ENCODE data around the gene EPHA1.
A peak's percentile ranks its signal among the peaks of the same experiment; 100 is the strongest.
"Not testable (repeated sequence)": the region's sequence is repeated elsewhere in the genome, so short reads cannot be mapped to it uniquely, and the experiment has no call there.

Gene EPHA1

DNA sequence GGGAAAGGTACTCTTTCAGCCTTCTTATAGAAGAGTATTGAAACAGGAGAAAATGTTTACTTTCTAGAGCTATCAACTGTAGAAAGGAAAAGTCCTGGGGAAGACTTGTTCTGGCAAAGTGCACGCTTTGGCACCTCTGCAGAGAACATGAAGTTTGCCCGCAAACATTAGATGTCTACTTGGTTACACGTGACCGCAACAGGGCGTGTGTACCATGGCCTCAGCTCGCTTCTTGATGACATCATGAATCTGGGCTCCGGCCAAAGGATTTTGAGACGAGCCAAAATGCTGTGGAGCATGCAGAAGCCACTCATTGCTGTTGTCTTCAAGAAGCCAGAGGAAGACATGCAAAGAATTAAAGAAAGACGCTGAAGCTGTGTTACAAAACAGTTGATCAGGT lies 26.0 kb upstream of the EPHA1 start:
- no peak for DNase-seq
- in situ Hi-C loops (cut with MboI; ENCODE audit: low pct_unique_long_range_greater_than_20kb, low sequenced_read_pairs) = no loop called here

DNA sequence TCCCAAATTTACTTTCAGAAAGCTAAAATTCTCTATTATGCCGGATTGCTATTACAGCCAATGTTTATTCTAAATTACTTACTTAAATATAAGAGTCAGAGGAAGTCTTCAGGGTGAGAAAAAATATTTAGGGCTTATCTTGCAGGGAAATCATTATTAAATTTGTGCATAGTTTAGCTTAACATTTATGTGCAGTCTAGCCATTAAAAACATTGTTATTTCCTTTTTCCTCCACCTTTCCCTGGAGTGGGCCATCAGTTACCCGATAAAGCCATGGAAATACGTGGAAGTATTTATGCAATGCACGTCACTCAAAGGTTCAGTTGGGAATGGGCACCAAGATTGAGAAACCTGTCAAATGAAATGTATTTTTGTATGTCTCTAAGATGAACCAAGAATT lies 25.1 kb upstream of the EPHA1 start:
- no peak for DNase-seq
- in situ Hi-C loops (cut with MboI; ENCODE audit: low pct_unique_long_range_greater_than_20kb, low sequenced_read_pairs) = no loop called here

DNA sequence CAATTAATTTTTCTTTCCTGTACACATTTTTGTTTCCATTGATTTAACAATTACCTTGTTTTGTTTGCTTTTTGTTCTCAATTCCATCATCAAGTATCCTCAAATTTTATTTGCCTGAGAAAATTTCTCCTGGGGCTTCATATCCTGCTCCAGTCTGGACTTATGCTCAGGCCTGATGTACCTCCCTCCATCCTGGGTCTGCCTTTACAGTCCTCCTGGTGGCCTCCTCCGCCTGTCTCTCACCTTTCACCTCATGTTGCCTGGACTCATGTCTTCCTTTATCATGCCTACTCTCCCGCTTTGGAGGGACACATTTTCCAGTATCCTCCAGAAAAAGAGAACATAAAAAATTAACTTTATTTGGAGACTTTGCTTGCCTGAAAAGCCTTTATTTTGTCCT lies 22.5 kb upstream of the EPHA1 start:
- no peak for DNase-seq
- in situ Hi-C loops (cut with MboI; ENCODE audit: low pct_unique_long_range_greater_than_20kb, low sequenced_read_pairs) = no loop called here

DNA sequence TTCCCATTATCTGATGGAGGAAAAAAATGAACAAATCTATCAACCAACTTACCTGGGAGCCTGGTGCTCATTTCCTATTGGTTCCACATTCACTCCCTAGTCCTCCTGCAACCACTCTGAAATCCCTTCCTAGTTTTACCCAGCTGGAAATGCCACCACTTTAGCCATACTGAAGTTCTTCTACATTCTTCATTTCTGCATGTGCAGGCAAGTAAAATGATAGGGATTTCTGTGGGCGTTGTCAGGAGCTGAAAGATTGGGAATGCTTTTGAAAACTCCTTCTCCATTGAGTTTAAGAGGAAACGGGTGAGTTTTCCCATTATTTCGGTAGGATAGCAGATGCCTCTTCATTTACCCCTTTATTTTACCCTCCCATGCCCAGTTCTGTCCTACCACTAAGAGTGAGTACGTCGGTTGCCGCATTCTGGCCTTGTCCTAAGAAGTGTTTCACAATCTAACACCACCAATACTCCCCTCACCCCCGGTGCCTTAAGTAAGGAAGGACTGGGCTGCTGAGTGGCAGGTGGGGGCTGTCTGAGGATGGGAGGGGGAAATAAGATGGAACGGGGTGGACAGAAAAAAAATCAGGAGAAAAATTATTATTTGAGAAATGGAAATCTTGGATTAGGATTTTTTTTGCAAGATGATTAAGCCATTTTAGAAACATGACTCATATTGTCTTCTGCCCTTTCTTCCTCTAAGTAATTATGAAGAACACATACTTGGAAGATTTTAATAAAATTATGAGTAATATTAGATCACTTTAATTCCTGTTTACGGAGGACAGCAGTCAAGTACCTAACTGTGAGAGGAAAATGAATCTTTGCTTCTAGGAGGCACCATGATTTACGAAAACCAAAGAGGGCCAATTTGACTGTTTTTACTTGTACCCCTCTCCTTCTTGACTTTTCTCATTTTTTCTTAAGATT lies 21.4 kb upstream of the EPHA1 start:
- in situ Hi-C loops (cut with MboI; ENCODE audit: low pct_unique_long_range_greater_than_20kb, low sequenced_read_pairs) = no loop called here
- DNase-seq = no peak

DNA sequence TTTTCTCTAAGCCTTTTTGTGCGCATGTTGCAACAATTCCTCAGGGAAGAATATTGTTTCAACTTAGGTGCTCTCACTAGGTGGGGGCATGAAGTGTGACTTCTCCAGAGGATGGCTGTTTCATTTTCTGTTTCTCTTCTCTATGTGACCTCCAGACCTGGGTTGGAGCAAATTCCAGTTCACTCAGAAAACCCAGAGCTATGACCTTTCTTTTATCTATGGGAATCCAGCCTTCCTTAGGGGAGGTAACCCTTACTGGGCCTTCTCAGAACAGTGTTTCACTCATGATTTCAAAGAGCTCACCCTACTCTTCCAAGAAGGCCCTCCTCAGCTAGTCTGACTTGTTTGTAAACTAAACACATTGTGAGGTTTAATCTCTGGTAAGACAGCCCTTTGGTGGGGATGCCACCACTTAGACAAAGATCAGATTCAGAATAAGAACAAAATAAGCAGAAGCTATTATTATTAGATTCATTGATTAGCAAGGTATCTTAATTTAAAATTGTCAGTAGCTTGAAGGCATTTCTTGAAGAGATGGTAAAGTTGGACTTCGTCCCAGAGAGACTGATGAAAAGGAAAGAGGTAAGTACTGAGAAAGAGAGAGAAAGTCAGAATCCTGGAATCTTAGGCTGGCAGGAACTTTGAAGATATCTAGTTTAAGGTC lies 18.0 kb upstream of the EPHA1 start:
- DNase-seq = no peak
- in situ Hi-C loops (cut with MboI; ENCODE audit: low pct_unique_long_range_greater_than_20kb, low sequenced_read_pairs) = no loop called here

DNA sequence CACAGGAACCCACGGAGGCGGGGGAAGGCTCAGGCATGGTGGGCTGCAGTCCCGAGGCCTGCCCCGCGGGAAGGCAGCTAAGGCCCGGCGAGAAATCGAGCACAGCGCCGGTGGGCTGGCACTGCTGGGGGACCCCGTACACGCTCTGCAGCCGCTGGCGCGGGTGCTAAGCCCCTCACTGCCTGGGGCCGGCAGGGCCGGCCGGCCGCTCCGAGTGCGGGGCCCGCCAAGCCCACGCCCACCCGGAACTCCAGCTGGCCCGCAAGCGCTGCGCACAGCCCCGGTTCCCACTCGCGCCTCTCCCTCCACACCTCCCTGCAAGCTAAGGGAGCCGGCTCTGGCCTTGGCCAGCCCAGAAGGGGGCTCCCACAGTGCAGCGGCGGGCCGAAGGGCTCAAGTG lies 15.8 kb upstream of the EPHA1 start:
- in situ Hi-C loops (cut with MboI; ENCODE audit: low pct_unique_long_range_greater_than_20kb, low sequenced_read_pairs); DNase-seq: not testable (repeated sequence)

DNA sequence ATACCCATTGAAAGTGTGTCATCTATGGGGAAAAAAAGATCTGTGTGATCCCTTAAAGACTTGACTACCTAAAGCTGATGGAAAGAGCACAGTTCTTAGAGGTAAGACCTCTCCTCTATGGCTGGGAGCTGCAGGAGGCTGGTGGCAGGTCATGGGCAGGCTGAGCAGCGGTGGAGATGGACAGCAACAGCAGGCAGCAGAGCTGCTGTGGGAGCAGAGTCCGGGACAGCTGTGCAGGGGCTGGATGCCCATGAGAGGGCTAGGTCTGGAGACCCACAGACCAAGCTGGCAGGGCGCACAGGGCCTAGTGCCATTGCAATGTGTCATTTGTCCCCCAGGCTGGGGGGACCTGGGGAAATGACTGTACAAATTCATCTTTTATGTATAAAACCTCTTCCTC lies 13.4 kb upstream of the EPHA1 start:
- no peak for DNase-seq
- in situ Hi-C loops (cut with MboI; ENCODE audit: low pct_unique_long_range_greater_than_20kb, low sequenced_read_pairs) = no loop called here

DNA sequence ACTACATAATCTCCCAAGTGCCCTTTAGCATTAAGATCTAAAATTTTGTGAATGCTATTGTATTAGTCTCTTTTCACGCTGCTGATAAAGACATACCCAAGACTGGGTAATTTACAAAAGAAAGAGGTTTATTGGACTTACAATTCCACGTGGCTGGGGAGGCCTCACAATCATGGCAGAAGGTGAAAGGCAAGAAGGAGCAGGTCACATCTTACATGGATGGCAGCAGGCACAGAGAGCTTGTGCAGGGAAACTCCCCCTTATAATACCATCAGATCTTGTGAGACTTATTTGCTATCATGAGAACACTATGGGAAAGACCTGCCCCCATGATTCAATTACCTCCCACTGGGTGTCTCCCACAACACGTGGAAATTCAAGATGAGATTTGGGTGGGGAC lies 12.0 kb upstream of the EPHA1 start:
- in situ Hi-C loops (cut with MboI; ENCODE audit: low pct_unique_long_range_greater_than_20kb, low sequenced_read_pairs); DNase-seq: not testable (repeated sequence)

DNA sequence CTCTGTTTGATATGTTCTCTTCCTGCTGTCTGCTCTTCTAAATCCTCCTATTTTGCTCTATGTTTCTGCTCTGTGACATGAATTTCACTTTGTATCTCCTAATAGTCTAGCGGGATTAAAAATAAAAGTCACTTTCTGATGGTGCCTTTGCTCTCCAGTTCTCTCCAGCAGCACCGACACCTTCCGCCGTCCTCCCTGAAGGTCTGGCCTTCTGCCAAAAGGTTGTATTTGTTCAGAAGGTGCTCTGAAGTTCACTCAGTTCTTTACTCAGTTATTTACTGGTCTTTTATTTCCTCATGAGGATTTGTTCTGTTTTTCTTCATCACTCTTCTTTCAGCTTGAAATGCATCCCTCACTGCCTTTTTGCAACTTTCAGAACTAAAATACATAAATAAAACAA lies 11.2 kb upstream of the EPHA1 start:
- in situ Hi-C loops (cut with MboI; ENCODE audit: low pct_unique_long_range_greater_than_20kb, low sequenced_read_pairs) = no loop called here
- no peak for DNase-seq

DNA sequence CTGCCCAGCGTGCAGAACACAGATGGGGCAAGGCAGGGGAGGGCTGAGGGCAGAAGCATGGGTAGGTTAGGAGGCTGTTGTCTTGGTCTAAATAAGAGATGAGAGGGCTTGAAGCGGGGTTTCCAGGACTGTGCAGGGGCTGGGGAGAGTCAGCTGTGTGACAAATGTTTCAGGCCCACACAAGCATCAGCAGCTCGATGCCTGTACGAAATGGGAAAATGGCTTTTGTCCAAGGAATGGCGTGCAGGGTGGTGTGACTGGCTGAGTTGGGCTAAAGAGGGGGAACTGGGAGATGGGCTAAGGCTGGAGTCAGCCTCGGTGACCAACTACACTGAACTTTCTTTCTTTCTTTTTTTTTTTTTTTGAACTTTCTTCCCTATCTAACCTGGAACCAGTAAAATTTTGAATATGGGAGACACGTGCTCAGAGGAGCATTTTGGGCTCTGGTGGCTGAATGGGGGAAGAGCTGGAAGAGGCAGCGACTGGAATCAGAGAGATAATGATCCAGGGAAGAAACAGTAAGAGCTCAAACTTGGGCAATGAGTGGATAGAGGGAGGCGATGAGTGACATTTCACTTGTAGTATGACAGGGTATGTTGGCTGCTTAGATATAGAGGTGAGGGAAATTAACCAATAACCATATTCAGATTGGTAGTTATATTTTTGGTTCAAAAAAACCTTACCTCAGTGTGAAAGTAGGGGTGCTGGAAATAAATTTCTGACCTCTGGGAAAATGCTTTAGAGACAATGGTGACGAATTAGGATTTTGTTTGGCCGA lies 10.2 kb upstream of the EPHA1 start:
- in situ Hi-C loops (cut with MboI; ENCODE audit: low pct_unique_long_range_greater_than_20kb, low sequenced_read_pairs) = no loop called here
- DNase-seq = no peak

DNA sequence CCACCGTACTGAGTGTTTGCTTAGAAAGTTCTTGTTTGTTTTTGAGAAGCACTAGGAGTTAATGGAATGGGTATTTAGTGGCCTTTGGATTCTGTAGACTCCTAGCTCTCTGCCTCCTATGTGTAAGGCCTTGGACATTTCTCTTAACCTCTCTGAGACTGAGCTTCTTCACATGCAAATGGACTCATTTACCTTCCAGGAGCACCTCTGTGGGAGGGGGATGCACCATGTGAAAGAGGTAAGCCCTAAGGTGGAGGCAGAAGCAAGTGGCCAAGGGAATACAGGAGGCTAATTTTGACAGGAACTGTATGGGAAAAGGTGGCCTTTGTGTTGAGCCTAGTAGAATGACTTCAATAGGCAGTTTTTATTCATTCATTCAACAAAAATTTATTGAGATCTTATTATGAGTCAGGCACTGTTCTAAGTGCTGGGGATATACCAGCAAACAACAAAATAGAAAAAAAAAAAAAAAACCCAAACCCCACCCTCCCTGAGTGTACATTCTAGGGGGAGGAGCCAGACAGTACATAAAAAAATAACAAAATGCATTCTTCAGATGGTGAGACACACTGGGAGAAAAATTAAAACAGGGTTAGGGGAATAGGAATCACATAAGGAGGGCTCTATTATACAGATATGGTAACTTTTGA lies 9.2 kb upstream of the EPHA1 start:
- in situ Hi-C loops (cut with MboI; ENCODE audit: low pct_unique_long_range_greater_than_20kb, low sequenced_read_pairs) = no loop called here
- DNase-seq = no peak

DNA sequence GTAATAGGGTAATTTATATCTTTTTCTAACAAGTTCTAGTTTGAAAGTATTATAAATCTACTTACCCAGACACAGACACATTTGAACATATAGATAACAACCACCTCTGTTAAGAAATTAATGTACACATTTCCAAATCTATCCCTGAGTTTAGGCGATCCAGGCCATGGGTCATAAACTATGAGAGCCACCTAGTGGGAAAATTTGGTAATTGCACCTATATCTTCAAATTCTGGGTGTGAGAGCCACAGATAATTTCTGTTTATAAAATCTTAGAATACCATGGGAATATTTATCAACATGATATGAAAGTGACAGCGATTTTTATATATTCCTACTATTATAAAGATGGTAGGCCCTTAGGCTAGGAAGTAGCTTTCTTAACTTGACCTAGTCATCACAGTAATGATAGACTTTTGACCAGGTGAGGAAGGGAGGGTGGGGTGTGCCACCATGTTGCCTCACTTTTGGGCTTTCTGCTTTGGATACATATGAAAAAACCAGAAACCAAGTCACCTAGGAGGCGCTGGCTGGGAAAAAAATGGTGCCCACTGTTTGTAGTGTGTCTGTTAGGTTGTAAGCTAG lies 8.0 kb upstream of the EPHA1 start:
- peak; percentile 67 for DNase-seq
- in situ Hi-C loops (cut with MboI; ENCODE audit: low pct_unique_long_range_greater_than_20kb, low sequenced_read_pairs) = no loop called here

DNA sequence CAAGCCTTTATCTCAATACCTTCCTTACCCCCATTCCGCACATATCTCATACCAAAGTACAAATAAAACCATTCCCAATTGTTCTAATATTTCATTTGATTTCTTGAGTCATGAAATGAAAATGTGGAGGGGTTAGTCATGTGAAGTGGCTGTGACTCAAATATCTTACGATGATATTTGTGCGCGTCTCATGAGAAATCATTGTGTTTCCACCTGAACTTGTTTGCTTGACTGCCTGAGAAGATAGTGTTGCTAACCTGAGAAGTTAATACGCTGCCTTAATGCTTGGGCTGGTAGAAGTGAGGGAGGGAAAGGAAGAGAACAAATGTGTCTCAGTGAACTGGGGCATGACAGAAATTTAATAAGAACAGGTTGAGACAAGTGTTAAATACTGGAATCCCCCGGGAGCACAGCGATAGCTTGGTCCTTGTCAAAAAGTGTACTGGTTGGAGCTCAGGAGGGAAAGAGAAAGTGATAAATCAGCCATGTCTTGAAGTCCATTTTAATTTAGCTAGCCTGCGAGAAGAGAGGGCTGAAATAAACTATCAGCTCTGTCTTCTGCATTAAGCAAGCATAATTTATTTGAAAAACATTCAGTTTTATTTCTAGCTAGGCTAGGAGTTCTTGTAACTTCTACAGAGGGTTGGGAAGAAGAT lies 7.2 kb upstream of the EPHA1 start:
- no peak for DNase-seq

DNA sequence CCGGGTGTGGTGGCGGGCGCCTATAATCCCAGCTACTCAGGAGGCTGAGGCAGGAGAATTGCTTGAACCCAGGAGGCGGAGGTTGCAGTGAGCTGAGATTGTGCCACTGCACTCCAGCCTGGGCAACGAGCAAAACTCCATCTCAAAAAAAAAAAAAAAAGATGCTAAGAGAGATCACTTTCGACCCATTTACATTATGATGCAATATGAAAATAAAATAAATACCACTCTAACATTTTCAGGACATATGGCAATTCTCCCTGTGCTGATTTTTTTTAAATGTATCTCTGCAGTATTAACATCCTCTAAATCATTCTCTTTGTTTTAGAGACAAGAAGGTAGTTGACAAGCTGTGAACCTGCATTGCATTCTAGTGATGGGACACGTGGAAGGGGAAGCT lies 6.6 kb upstream of the EPHA1 start:
- DNase-seq; in situ Hi-C loops (cut with MboI; ENCODE audit: low pct_unique_long_range_greater_than_20kb, low sequenced_read_pairs): not testable (repeated sequence)

More for the DNA sequence above, 7.2 kb upstream of the EPHA1 start:
- in situ Hi-C loops (cut with MboI; ENCODE audit: low pct_unique_long_range_greater_than_20kb, low sequenced_read_pairs) = no loop called here

DNA sequence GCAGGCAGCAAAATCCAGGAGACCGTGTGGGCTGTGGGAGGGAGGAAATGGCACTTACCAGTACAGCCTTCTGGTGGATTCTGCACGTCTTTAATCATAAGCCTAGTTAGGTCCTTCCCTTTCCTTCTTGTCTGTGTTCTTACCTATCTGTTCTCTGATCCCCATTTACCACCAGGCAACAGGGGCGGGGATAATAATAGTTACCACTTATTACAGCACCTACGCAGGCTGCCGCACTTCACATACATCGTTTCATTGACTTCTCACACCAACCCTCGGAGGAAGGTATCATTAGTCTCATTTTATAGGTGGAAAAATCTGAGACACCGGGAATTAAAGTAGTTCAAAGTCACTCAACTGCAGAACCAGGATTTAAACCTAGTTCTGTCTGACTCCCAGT lies 4.5 kb upstream of the EPHA1 start:
- no peak for DNase-seq
- in situ Hi-C loops (cut with MboI; ENCODE audit: low pct_unique_long_range_greater_than_20kb, low sequenced_read_pairs) = no loop called here

DNA sequence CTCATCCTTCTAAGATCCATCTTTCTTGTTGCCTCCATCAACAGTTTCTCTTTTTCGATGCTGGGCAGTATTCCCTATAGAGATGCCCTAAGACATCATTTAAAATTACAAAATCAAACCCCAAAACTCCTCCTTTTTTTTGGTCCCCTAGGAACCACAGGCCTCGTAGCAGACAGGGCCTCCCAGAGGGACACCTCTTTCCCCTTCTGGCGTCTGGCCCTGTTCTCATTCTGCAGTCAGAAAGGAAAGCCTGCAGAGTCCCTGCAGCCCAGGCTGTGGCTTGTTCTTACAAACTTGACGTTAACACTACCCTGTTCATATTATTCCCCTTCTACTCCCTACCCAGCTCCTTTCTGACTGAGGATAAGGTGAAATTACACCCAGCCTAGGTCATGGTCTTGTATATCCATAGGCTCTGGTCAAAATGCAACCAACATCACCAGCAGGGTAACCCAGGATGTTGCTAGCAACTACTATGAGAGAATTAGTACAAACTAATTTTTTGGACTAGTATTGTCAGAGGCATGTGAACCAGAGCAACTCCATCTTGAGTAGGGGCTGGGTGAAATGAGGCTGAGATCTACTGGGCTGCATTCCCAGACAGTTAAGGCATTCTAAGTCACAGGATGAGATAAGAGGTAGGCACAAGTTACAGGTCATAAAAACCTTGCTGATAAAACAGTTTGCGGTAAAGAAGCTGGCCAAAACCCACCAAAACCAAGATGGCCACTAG lies 3.5 kb upstream of the EPHA1 start:
- in situ Hi-C loops (cut with MboI; ENCODE audit: low pct_unique_long_range_greater_than_20kb, low sequenced_read_pairs) = no loop called here
- no peak for DNase-seq

DNA sequence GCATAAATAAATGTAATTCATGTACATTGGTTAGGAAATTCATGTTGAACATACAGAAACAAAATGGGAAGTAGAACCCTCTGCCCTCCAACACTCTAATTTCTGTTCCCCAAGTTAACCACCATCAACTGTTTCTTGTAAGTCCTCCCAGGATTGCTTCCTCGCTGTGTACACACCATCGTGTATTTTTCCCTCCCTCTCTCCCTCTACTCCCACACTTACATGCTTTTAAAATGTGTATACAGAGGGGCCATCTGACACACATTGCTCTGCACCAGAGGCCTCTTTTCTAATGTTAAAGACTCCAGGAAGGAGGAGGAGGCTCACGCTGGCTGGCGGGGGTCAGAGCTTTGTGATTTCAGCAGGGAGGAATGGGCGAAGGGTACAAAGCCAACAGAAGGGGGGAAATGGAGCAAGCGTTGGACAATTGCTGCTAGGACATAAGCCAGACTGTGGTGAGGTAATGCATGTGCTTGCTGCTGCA lies 1.9 kb upstream of the EPHA1 start:
- in situ Hi-C loops (cut with MboI; ENCODE audit: low pct_unique_long_range_greater_than_20kb, low sequenced_read_pairs) = no loop called here
- DNase-seq = peak; percentile 69

DNA sequence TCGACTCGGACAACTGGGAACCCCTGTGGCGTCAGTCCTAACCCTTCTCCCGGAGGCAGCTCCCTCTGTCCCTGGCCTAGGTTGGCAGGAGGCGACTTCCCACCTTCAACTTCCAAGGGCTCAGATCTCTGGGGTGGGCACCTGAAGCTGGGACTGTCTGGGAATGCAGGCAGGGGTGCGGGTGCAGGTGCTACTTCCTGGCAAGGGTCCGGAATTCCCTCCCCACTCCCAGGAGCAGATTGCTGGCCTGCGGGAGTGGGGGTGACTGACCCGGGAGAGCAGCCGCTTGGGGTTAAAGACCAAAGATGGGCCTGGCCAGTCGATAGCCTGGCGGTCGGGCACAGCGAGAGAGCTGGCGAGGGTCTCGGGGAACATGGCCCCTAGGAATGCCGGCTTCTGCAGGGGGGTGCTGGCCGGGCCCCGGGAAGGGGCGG lies 387 bp downstream of the EPHA1 start:
- in situ Hi-C loops (cut with MboI; ENCODE audit: low pct_unique_long_range_greater_than_20kb, low sequenced_read_pairs) = no loop called here
- no peak for DNase-seq

Measured in KBM-7 (cell line).